A673 (cell line): ENCODE measurements around the gene RHEB.

Source experiments
- CTCF ChIP-seq: fragments of 300-800, 200-600 bp; sonication (generic); conservative IDR thresholded peaks from 2 replicates; pipeline ENCODE4 v1.5.1; 2017; ENCODE audit warnings: low read depth, mild to moderate bottlenecking, antibody characterized with exemption, low read length, moderate library complexity, mixed read lengths
- EZH2 ChIP-seq: fragments of 200-600 bp; sonication (generic); IDR thresholded peaks from 2 replicates; pipeline ENCODE4 v1.6.1; 2017; ENCODE audit warnings: borderline replicate concordance, low read depth, mild to moderate bottlenecking, mixed read lengths, antibody characterized with exemption, low read length; ENCODE audit not compliant: poor library complexity, severe bottlenecking

- no peak for TF ChIP-seq CTCF
- TF ChIP-seq EZH2: no peak
Measured at GRCh38 chr7:151425670-151426440, 93.8 kb downstream of the RHEB start.
